Common myeloid progenitor, CD34-positive (primary cell): Measurements from ENCODE around the gene OBSL1.

Source experiments
- CTCF ChIA-PET: fragments of 350-600 bp; sonication (Branson Sonifier 250); formaldehyde crosslinking; loops from one replicate; lab custom pipeline; 2021; ENCODE audit warnings: antibody characterized with exemption; lab: Charles Lee
- POLR2A ChIA-PET: fragments of 350-600 bp; sonication (Branson Sonifier 250); formaldehyde crosslinking; loops from one replicate; lab custom pipeline; 2021; ENCODE audit warnings: antibody characterized with exemption; lab: Charles Lee
- DNase-seq, 3 donors: peaks; one replicate each; pipeline versions ENCODE4 v3.0.0 to v3.0.0-alpha.2; 2013
- H3K27ac ChIP-seq, 2 experiments: 1 replicate in 1 of 2; 2 replicates in 1 of 2; pipeline ENCODE4 v1.7.0; 2013; ENCODE audit warnings: inconsistent platforms in 2 of 2, low read length in 2 of 2, mild to moderate bottlenecking in 2 of 2, low read depth in 1 of 2, moderate library complexity in 1 of 2; ENCODE audit not compliant: severe bottlenecking in 2 of 2, insufficient read depth in 1 of 2, poor library complexity in 1 of 2
- H3K27me3 ChIP-seq, 5 experiments: replicated peaks in 2 of 5; 1 replicate in 3 of 5; 2 replicates in 2 of 5; pipeline versions ENCODE4 v1.6.1 to v1.7.0; 2013; ENCODE audit warnings: low read length in 4 of 5, mild to moderate bottlenecking in 2 of 5, moderate library complexity in 2 of 5, inconsistent platforms in 1 of 5; ENCODE audit not compliant: insufficient read depth in 5 of 5, control insufficient read depth in 4 of 5
- H3K36me3 ChIP-seq, 4 experiments: 1 replicate in 2 of 4; 2 replicates in 2 of 4; pipeline versions ENCODE4 v1.6.1 to v1.7.0; 2013; ENCODE audit warnings: low read length in 3 of 4, control low read depth in 1 of 4, mild to moderate bottlenecking in 1 of 4; ENCODE audit not compliant: control insufficient read depth in 4 of 4, insufficient read depth in 4 of 4
- H3K4me1 ChIP-seq, 4 experiments: 1 replicate in 3 of 4; 2 replicates in 1 of 4; pipeline versions ENCODE4 v1.6.1 to v1.7.1; 2013; ENCODE audit warnings: low read length in 3 of 4, mild to moderate bottlenecking in 3 of 4, control low read depth in 1 of 4, inconsistent platforms in 1 of 4, moderate library complexity in 1 of 4; ENCODE audit not compliant: control insufficient read depth in 4 of 4, insufficient read depth in 4 of 4; ENCODE audit errors: control extremely low read depth in 1 of 4
- H3K4me3 ChIP-seq, 7 experiments: 1 replicate in 4 of 7; 2 replicates in 3 of 7; pipeline versions ENCODE4 v1.5.1 to v1.7.0; 2013; ENCODE audit warnings: mild to moderate bottlenecking in 7 of 7, low read length in 6 of 7, moderate library complexity in 6 of 7, inconsistent platforms in 2 of 7, low read depth in 2 of 7, control low read depth in 1 of 7; ENCODE audit not compliant: insufficient read depth in 4 of 7, control insufficient read depth in 1 of 7; ENCODE audit errors: extremely low read depth in 1 of 7
- H3K9me3 ChIP-seq, 5 experiments: 1 replicate in 4 of 5; 2 replicates in 1 of 5; pipeline versions ENCODE4 v1.6.1 to v1.7.1; 2013; ENCODE audit warnings: low read length in 4 of 5, mild to moderate bottlenecking in 2 of 5, inconsistent platforms in 1 of 5, low read depth in 1 of 5, moderate library complexity in 1 of 5; ENCODE audit not compliant: control insufficient read depth in 4 of 5, insufficient read depth in 2 of 5; ENCODE audit errors: control extremely low read depth in 1 of 5
- WGBS: methylation state at CpG from one replicate; pipeline ENCODE4 v1.1.5; 2013; ENCODE audit not compliant: insufficient coverage; 5-methylcytosine and 5-hydroxymethylcytosine counted together

OBSL1 gene

GRCh38 chr2:219552382-219553167 is 18.8 kb downstream of the OBSL1 start:
- ChIA-PET POLR2A (interaction anchor here (0.7 to 1.2 kb wide), 2 partner anchors 9 to 18 kb away, joined by 3 to 4 read pairs; partner anchors contain the start of genes CHPF, OBSL1 and TMEM198), CTCF (interaction anchor here (0.5 to 7.1 kb wide), 9 partner anchors 9 to 90 kb away, joined by 3 to 46 read pairs (median 3); partner anchors contain the start of genes CHPF, OBSL1, STK11IP and TMEM198)
- WGBS, result 1% methylated on average over 64 of the region's 99 CpGs
- Histone ChIP-seq H3K9me3 (no peaks in the 10 kb centered on the region), H3K36me3 (peaks cover 0 to 4% (median 2%) of the 10 kb centered on the region in 4 experiments), H3K27ac (no peak overlapping the region), H3K27me3 (peaks cover 3 to 34% (median 16%) of the 10 kb centered on the region in 5 experiments), H3K4me1 (peaks cover 0 to 20% (median 16%) of the 10 kb centered on the region in 4 experiments), H3K4me3 (peak overlapping the region; percentile 43 to 77 (median 63))
- peak; percentile 73 to 91 (median 85) for DNase-seq

- POLR2A ChIA-PET, result interaction anchor here (1.2 kb wide), 1 partner anchor 8 kb away, joined by 4 read pairs; the partner anchor contains the start of genes CHPF and TMEM198
- H3K4me3 ChIP-seq, result peak overlapping the region; percentile 0 to 77 (median 63)
- peaks cover 0 to 4% (median under 1%) of the 10 kb centered on the region in 4 experiments for H3K36me3 ChIP-seq
- peak in 1 of 3 donors; percentile 22 for DNase-seq
- no peak overlapping the region for H3K27ac ChIP-seq
- H3K9me3 ChIP-seq, result no peaks in the 10 kb centered on the region
- WGBS, result 8% methylated on average over 37 of the region's 54 CpGs
- H3K27me3 ChIP-seq, result peaks cover 3 to 36% (median 16%) of the 10 kb centered on the region in 5 experiments
- CTCF ChIA-PET, result interaction anchor here (0.7 to 7.1 kb wide), 7 partner anchors 10 to 91 kb away, joined by 3 to 46 read pairs (median 6); partner anchors contain the start of genes CHPF, STK11IP and TMEM198
- peaks cover 0 to 20% (median 16%) of the 10 kb centered on the region in 4 experiments for H3K4me1 ChIP-seq
Observed at GRCh38 chr2:219551441-219552381, 19.6 kb downstream of the OBSL1 start.

GRCh38 chr2:219549619-219550018 is 21.7 kb downstream of the OBSL1 start:
- POLR2A ChIA-PET, result no interaction called here
- Histone ChIP-seq H3K27me3 (peaks cover 3 to 53% (median 25%) of the 10 kb centered on the region in 5 experiments), H3K9me3 (no peaks in the 10 kb centered on the region), H3K27ac (no peak overlapping the region), H3K4me1 (peaks cover 0 to 20% (median 17%) of the 10 kb centered on the region in 4 experiments), H3K36me3 (no peaks in the 10 kb centered on the region), H3K4me3 (no peak overlapping the region)
- CTCF ChIA-PET, result interaction anchor here (0.6 to 7.1 kb wide), 5 partner anchors 8 to 66 kb away, joined by 3 to 46 read pairs (median 4); partner anchors contain the start of gene STK11IP
- no peak for DNase-seq
- WGBS, result 96% methylated on average over 8 of the region's 9 CpGs

- CTCF ChIA-PET, result interaction anchor here (1.0 to 7.1 kb wide), 7 partner anchors 8 to 94 kb away, joined by 3 to 46 read pairs (median 5); partner anchors contain the start of gene STK11IP
- Histone ChIP-seq H3K27me3 (peaks cover 3 to 59% (median 31%) of the 10 kb centered on the region in 5 experiments), H3K27ac (no peak overlapping the region), H3K36me3 (no peaks in the 10 kb centered on the region), H3K9me3 (no peaks in the 10 kb centered on the region), H3K4me3 (no peak overlapping the region), H3K4me1 (peaks cover 0 to 26% (median 21%) of the 10 kb centered on the region in 4 experiments)
- 99% methylated on average over 14 of the region's 18 CpGs for WGBS
- POLR2A ChIA-PET, result no interaction called here
- no peak for DNase-seq
Observed at GRCh38 chr2:219548990-219549389, 22.3 kb downstream of the OBSL1 start.

GRCh38 chr2:219547621-219548020 is 23.7 kb downstream of the OBSL1 start:
- Histone ChIP-seq H3K9me3 (no peaks in the 10 kb centered on the region), H3K4me3 (no peak overlapping the region), H3K4me1 (peaks cover 0 to 28% (median 27%) of the 10 kb centered on the region in 4 experiments), H3K36me3 (no peaks in the 10 kb centered on the region), H3K27ac (no peak overlapping the region), H3K27me3 (peaks cover 0 to 52% (median 28%) of the 10 kb centered on the region in 5 experiments)
- 98% methylated on average over 26 of the region's 26 CpGs for WGBS
- no peak for DNase-seq
- POLR2A ChIA-PET, result no interaction called here
- CTCF ChIA-PET, result interaction anchor here (1.6 to 7.1 kb wide), 3 partner anchors 14 to 95 kb away, joined by 5 to 46 read pairs (median 8); no protein-coding TSS in a partner anchor

GRCh38 chr2:219545943-219546352 is 25.4 kb downstream of the OBSL1 start:
- peaks cover 0 to 29% (median 23%) of the 10 kb centered on the region in 4 experiments for H3K4me1 ChIP-seq
- no peaks in the 10 kb centered on the region for H3K9me3 ChIP-seq
- ChIA-PET POLR2A (no interaction called here), CTCF (interaction anchor here (9.4 to 43.1 kb wide), 3 partner anchors 15 to 97 kb away, joined by 117 to 1724 read pairs (median 125); partner anchors contain the start of genes ASIC4 and GMPPA)
- no peaks in the 10 kb centered on the region for H3K36me3 ChIP-seq
- 82% methylated on average over 4 of the region's 4 CpGs for WGBS
- H3K27me3 ChIP-seq, result peaks cover 0 to 48% (median 30%) of the 10 kb centered on the region in 5 experiments
- no peak overlapping the region for H3K4me3 ChIP-seq
- DNase-seq, result no peak
- no peak overlapping the region for H3K27ac ChIP-seq
